ENCODE data around the gene AIFM1.

GRCh38 chrX:130172127-130172845, 6.6 kb upstream of the AIFM1 start:
- TF ChIP-seq EP300 (IDR thresholded peaks at IDR 0.05) (no peak), CTCF (IDR thresholded peaks at IDR 0.05) (no peak)
